HG03469 (cell line): ENCODE results near the gene PRPF31.
"Not testable (repeated sequence)": the region's sequence is repeated elsewhere in the genome, so short reads cannot be mapped to it uniquely, and the experiment has no call there.

Source experiments
- ATAC-seq: cut with Tn5 transposase; IDR thresholded peaks from one replicate; pipeline ENCODE4 v1.9.1; 2021; ENCODE audit warnings: mild to moderate bottlenecking, moderate library complexity, moderate number of reproducible peaks; ENCODE audit not compliant: unreplicated experiment

Gene PRPF31

DNA sequence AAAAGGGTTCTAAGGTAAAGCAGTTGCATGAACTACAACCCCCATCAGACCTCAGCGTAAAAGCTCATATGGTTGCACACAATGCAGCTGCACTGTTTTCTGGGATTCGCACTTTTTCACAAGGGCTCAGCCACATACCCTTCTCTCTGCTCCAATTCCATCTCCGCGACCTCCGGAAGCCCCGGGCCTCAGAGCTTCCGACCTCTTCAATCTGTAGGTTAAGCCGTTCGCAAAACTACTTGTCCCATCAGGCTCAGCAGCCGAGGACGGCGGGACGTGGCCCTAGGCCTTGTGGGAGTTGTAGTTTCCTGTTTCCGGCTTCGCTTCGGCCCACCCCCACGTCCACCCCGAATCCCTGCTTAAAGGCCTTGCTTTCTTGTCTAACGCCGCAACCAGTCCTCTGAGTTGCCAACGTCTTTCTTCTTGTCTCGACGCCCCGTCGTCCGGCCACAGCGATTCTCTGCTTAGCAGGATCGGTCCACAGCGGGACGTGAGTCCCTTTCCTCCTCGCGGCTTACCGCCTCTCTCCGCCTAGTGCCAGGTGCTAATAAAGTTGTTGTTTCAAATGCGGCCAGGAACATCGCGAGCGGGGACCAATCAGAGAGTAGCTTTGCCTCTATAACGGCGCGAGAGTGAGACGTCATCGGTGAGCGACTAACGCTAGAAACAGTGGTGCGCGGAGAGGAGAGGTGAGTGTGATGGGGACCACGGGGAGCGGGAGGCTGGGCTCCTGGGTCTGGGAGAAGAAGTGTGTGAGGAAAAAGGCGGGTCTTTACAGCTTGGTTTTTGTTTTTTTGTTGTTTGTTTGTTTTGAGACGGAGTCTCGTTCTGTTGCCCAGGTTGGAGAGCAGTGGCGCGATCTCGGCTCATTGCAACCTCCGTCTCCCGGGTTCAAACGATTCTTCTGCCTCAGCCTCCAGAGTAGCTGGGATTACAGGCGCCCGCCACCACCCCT is at the start of gene PRPF31, which contains the start of gene TFPT:
Gene PRPF31, plus strand, starts transcription at position 646 of the 955 bp plus-strand sequence. CDS start 2,525 bp downstream, outside the sequence.
Gene TFPT, minus strand, starts transcription at position 549 of the 955 bp plus-strand sequence. Its CDS starts 388 bp downstream, at position 161.
- ATAC-seq: peak; percentile 53

- no peak for ATAC-seq
These were observed 46.1 kb upstream of the PRPF31 start for GRCh38 chr19:54069470-54069869.

- ATAC-seq: no peak
These were observed 41.7 kb upstream of the PRPF31 start for GRCh38 chr19:54073829-54074228.

GRCh38 chr19:54074851-54075250 is 40.7 kb upstream of the PRPF31 start:
- no peak for ATAC-seq

DNA sequence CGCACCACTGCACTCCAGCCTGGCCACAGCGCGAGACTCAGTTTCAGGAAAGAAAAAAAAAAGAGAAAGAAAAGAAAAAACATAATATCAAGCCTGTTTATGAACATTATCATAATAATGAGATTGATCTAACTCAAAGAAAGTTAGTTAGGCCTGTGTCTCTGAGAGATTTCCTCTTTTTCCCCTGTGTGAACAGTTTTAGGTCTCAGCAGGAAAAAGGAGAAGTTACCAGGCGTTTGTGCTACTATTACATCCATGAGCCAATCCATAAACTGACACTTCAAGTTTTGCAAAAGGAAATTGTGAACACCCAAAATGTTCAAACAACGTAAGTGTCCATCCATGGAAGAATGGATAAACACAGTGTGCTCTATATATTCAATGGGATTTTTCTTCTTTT is 38.2 kb upstream of the PRPF31 start:
- ATAC-seq: no peak

GRCh38 chr19:54081032-54081431 is 34.5 kb upstream of the PRPF31 start, which contains the start of gene TARM1:
TARM1 (minus strand) TSS chr19:54081365; CDS start chr19:54081340, 25 bp downstream.
- ATAC-seq: no peak

DNA sequence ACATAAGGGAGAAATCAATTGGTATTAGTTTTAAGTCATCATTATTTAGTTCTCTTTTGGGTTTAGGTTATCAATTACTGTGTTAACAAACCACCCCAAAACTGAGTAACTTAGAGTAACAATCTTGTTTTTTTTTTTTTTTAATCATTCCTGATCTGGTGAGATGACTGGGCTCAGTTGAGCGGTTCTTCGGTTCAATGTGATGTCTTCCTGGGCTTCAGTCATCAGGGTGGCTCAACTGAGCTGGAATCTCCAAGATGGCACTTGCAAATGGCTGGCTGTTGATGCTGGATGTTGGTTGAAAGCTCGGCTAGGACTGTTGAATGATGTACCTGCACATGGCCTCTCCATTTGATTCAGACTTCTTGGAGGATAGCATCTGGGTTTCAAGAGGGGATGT is 31.1 kb upstream of the PRPF31 start:
- no peak for ATAC-seq

- ATAC-seq: no peak
These were observed 21.0 kb upstream of the PRPF31 start for GRCh38 chr19:54094426-54095000.

DNA sequence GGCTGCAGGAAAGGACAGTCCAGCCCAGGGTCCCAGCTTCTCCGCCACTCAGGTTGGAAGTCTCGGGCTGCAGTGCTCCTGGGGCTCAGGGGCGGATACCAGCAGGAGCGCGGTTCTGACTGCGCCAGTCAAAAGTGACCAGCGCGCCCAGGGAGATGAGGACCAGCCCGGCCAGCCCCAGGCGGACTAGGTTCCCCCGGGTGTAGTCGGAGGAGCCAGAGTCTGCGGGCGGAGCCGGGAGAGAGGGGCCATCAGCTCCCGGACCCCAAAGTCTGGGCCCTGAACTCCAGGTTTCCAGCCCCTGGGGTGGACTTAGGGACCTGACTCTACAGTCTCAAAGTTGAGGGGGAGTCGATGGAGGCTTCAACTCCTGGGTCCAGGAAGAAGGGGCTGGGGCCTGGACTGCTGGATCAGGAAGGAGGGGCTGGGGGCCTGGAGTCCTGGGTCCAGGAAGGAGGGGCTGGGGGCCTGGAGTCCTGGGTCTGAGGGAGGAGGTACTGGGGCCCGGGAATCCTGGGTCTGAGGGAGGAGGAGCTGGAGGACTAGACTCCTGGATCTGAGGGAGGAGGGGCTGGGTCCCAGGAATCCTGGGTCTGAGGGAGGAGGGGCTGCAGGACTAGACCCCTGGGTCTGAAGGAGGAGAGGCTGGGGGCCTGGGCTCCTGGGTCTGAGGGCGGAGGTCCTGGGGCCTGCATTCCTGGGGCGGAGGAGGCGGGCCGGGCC is 20.3 kb upstream of the PRPF31 start:
- no peak for ATAC-seq

DNA sequence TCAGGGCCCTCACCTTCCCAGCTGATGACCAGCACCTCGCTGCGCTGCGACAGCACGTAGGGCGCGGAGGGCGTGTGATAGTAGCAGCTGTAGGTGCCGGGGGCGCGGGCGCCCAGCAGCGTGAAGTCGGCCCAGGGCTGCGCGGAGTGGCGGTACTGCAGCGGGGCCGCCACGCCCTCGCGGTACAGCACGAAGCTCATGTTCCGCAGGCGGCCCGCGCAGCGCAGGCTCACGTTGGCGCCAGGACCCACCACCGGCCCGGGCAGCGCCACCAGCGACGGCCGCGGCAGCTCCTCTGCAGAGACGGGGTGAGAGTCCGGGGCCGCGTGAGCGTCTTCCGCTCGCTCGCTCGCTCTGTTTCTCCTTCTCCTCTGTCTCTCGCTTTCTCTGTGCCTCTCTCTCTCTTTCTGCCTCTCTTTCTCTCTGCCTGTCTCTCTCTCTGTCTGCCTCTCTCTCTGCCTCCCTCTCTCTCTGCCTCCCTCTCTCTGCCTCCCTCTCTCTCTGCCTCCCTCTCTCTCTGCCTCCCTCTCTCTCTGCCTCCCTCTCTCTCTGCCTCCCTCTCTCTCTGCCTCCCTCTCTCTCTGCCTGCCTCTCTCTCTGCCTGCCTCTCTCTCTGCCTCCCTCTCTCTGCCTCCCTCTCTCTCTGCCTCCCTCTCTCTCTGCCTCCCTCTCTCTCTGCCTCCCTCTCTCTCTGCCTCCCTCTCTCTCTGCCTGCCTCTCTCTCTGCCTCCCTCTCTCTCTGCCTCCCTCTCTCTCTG is 19.5 kb upstream of the PRPF31 start:
- ATAC-seq: not testable (repeated sequence)

GRCh38 chr19:54096617-54097106 is 18.9 kb upstream of the PRPF31 start:
- ATAC-seq: no peak

DNA sequence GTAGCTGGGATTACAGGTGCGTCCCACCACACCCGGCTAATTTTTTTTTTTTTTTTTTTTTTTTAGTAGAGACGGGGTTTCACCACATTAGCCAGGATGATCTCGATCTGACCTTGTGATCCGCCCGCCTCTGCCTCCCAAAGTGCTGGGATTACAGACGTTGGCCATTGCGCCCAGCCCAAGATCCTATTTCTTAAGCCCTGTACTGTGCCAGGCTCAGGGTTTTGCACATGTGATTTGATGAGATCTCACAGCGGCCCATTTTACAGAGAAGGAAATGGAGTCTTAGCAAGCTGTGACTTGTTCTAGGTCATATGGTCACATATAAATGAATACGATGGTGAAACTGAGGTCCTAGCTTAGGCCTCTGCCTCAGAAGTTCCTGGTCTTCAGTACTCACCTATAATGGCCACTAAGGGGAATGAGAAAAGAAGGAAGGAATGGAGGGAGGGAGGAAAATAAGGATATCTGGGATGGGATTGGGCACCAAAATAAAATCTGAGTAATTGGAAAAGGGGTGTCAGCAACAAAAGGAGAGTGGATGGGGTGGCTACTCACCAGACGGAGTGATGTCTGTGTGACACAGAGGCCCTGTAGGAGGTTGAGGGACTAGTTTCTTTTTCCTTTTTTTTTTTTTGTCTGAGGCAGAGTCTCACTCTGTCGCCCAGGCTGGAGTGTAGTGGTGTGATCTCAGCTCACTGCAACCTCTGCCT is 16.2 kb upstream of the PRPF31 start:
- ATAC-seq: no peak

DNA sequence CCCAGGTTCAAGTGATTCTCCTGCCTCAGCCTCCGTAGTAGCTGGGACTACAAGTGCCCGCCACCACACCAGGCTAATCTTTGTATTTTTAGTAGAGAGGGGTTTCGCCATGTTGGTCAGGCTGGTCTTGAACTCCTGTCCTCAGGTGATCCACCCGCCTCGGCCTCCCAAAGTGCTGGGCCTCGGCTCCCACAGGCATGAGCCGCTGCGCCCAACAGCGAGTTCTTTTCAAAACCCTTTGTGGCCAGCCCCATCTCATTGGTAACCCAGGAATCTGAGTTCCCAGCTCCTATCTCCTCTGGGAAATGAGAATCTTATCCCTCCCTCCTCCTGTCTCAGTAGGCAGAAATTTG is 15.7 kb upstream of the PRPF31 start:
- ATAC-seq: not testable (repeated sequence)

GRCh38 chr19:54100561-54100960 is 15.0 kb upstream of the PRPF31 start, which contains the start of gene OSCAR:
OSCAR (minus strand) TSS chr19:54100803; CDS start chr19:54100792, 11 bp downstream.
- ATAC-seq: no peak

GRCh38 chr19:54102421-54103169 is 13.0 kb upstream of the PRPF31 start, which contains the start of gene NDUFA3:
NDUFA3 (plus strand) TSS chr19:54102855; CDS start chr19:54102879, 24 bp downstream.
- ATAC-seq: peak; percentile 94

- no peak for ATAC-seq
These were observed 10.4 kb upstream of the PRPF31 start for GRCh38 chr19:54104998-54105715.

GRCh38 chr19:54105796-54106195 is 9.8 kb upstream of the PRPF31 start:
- no peak for ATAC-seq

- no peak for ATAC-seq
These were observed 8.8 kb upstream of the PRPF31 start for GRCh38 chr19:54106716-54107115.
